ENCODE data around the gene TENM4.

DNA sequence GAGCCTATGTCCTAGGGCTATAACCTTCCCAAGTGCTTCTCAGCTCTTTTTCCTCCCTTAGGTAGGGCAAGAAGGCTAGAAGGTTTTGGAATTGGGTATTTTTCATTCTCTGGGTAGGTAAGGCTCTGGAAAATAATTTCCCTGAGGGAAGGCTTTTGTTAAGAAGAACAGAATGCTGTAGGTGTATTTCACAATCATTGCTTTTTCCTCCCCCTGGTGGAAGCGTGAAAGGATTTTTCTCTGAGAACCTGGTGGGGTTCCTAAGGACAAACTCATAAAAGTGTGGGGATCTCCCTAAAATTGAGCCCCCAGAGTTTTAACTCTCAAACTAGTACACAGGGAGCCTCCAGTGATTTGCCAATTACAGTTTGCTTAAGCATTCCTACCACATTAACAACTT, 825.1 kb downstream of the TENM4 start:
- TF ChIP-seq, protein P1, sequence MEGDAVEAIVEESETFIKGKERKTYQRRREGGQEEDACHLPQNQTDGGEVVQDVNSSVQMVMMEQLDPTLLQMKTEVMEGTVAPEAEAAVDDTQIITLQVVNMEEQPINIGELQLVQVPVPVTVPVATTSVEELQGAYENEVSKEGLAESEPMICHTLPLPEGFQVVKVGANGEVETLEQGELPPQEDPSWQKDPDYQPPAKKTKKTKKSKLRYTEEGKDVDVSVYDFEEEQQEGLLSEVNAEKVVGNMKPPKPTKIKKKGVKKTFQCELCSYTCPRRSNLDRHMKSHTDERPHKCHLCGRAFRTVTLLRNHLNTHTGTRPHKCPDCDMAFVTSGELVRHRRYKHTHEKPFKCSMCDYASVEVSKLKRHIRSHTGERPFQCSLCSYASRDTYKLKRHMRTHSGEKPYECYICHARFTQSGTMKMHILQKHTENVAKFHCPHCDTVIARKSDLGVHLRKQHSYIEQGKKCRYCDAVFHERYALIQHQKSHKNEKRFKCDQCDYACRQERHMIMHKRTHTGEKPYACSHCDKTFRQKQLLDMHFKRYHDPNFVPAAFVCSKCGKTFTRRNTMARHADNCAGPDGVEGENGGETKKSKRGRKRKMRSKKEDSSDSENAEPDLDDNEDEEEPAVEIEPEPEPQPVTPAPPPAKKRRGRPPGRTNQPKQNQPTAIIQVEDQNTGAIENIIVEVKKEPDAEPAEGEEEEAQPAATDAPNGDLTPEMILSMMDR (IDR thresholded peaks at IDR 0.05; ENCODE audit: borderline replicate concordance, extremely low read depth, low read length, poor library complexity, severe bottlenecking): peak; percentile 2
- TF ChIP-seq EZH2 (IDR thresholded peaks at IDR 0.05; ENCODE audit: borderline replicate concordance, low read depth, low read length, severe bottlenecking): no peak

All from DND-41 (cell line).